Lung (tissue), 12 donors: ENCODE data around the gene BST2. TPM values are rescaled to one million over a fixed set of nuclear protein-coding genes. Genes with fewer than 3 reads are reported as not detected.

Experiments
- ATAC-seq: fragments of 200-7000 bp; cut with Tn5 transposase; one replicate; pipeline ENCODE4 v1.9.1; 2020; ENCODE audit warnings: moderate number of reproducible peaks; ENCODE audit not compliant: insufficient read depth, low FRiP score
- DNase-seq, 3 donors: peaks; one replicate each; pipeline ENCODE4 v3.0.0-alpha.2; 2013 to 2017
- H3K27ac ChIP-seq, 2 donors: one replicate each; pipeline ENCODE4 v1.5.1; 2013; ENCODE audit warnings: mild to moderate bottlenecking in 2 of 2, moderate library complexity in 2 of 2, control low read depth in 1 of 2, inconsistent platforms in 1 of 2, low read depth in 1 of 2, low read length in 1 of 2
- H3K27me3 ChIP-seq, 3 donors: one replicate each; pipeline ENCODE4 v1.5.1; 2013; ENCODE audit warnings: low read length in 2 of 3; ENCODE audit not compliant: control insufficient read depth in 3 of 3, insufficient read depth in 3 of 3
- H3K36me3 ChIP-seq, 4 donors: one replicate each; pipeline ENCODE4 v1.5.1; 2013; ENCODE audit warnings: low read length in 4 of 4, mild to moderate bottlenecking in 1 of 4, moderate library complexity in 1 of 4; ENCODE audit not compliant: control insufficient read depth in 4 of 4, insufficient read depth in 4 of 4
- H3K4me1 ChIP-seq, 5 donors: one replicate each; pipeline ENCODE4 v1.5.1; 2013; ENCODE audit warnings: low read length in 5 of 5, mild to moderate bottlenecking in 2 of 5, moderate library complexity in 1 of 5; ENCODE audit not compliant: control insufficient read depth in 5 of 5, insufficient read depth in 5 of 5
- H3K4me3 ChIP-seq: one replicate; pipeline ENCODE4 v1.5.1; 2013; ENCODE audit warnings: mild to moderate bottlenecking, control low read depth, moderate library complexity
- H3K9ac ChIP-seq, 2 donors: one replicate each; pipeline ENCODE4 v1.5.1; 2013; ENCODE audit warnings: low read length in 2 of 2, control low read depth in 1 of 2; ENCODE audit not compliant: insufficient read depth in 1 of 2
- H3K9me3 ChIP-seq, 4 donors: one replicate each; pipeline ENCODE4 v1.5.1; 2013; ENCODE audit warnings: low read length in 3 of 4, mild to moderate bottlenecking in 1 of 4, moderate library complexity in 1 of 4; ENCODE audit not compliant: control insufficient read depth in 4 of 4, insufficient read depth in 3 of 4
- CTCF ChIP-seq: IDR thresholded peaks from 2 replicates; pipeline ENCODE4 v1.5.1; 2012; ENCODE audit warnings: mild to moderate bottlenecking; ENCODE audit errors: control extremely low read depth, extremely low read depth
- WGBS, 2 donors: extraction: QIAGEN DNeasy Blood & Tissue Kit; methylation state at CpG; one replicate each; pipeline ENCODE4 v1.1.7; 2013; 5-methylcytosine and 5-hydroxymethylcytosine counted together
- polyA plus RNA-seq, 2 donors: library from polyadenylated mRNA; stranded (reverse); fragments of 200-250 nt; gene quantifications; one replicate each; pipeline ENCODE4 v1.2.1, GENCODE V29; 2013
- total RNA-seq, 2 donors: library from RNA; depleted of rRNA in 1 of 2; stranded (reverse); fragments of >200 nt in 1 of 2; gene quantifications; one replicate each; pipeline ENCODE4 v1.2.1, GENCODE V29; 2014 to 2021
- donor health status: control.
- donor health status: control.
- donor health status: Bipolar disorder and iron deficiency.
- donor health status: healthy.
- donor health status: DM: yes; HTN: yes; CAD: no.

The BST2 gene
- total and polyA plus RNA-seq, 4 donors = 48.2 to 179 (median 60.5) TPM

GRCh38 chr19:17389288-17389687, 16.1 kb downstream of the BST2 start:
- Histone ChIP-seq H3K27me3 (peaks cover 0 to 9% (median 8%) of the 10 kb centered on the region in 3 donors), H3K9ac (no peak overlapping the region), H3K27ac (no peak overlapping the region), H3K9me3 (peaks cover 0 to 6% (median 0%) of the 10 kb centered on the region in 4 donors), H3K36me3 (no peaks in the 10 kb centered on the region), H3K4me3 (no peak overlapping the region), H3K4me1 (peaks cover 2 to 16% (median 3%) of the 10 kb centered on the region in 5 donors)
- no peak for TF ChIP-seq CTCF
- 55 to 74% methylated on average over 1 of the region's 1 CpG for WGBS, 2 donors
- no peak for DNase-seq
- no peak for ATAC-seq

DNA sequence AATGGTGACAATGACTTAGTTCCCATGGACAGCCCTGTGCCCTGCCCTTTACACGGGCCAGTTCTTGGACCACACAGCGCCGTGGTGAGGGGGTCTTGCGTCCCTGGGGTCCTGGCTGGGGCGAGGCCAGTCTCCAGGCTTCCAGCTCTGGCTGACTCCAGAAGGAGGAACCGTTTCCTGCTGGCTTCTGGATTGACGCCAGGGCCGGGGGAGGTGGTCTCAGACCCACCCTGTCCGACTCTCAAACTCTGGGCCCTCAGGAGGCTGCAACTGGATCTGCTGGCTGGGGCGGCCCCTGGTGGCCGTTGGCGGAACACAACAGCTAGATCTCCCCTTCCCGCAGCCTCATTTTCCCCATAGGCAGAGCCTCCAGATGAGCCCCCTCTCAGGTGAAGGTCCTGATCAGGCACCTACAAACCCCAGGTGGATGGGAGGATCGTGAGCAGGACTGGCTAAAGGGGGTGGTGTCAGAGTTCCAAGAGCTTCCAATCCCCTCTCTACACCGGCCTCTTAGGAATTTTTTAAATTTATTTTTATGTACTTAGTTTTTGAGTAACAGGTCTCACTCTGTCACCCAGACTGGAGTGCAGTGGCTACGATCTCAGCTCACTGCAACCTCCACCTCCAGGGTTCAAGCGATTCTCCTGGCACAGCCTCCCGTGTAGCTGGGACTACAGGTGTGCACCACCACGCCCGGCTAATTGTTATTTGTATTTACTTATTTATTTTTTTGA, 19.4 kb downstream of the BST2 start:
- H3K9ac ChIP-seq = no peak overlapping the region
- peaks cover 0 to 16% (median 0%) of the 10 kb centered on the region in 5 donors for H3K4me1 ChIP-seq
- H3K27ac ChIP-seq = no peak overlapping the region
- no peaks in the 10 kb centered on the region for H3K36me3 ChIP-seq
- peak; percentile 83 for TF ChIP-seq CTCF
- H3K27me3 ChIP-seq = no peaks in the 10 kb centered on the region
- no peak overlapping the region for H3K4me3 ChIP-seq
- DNase-seq = peak; percentile 84 to 87 (median 87)
- peaks cover 0 to 6% (median 0%) of the 10 kb centered on the region in 4 donors for H3K9me3 ChIP-seq
- ATAC-seq = no peak
- 34 to 42% methylated on average over 20 of the region's 20 CpGs for WGBS, 2 donors

DNA sequence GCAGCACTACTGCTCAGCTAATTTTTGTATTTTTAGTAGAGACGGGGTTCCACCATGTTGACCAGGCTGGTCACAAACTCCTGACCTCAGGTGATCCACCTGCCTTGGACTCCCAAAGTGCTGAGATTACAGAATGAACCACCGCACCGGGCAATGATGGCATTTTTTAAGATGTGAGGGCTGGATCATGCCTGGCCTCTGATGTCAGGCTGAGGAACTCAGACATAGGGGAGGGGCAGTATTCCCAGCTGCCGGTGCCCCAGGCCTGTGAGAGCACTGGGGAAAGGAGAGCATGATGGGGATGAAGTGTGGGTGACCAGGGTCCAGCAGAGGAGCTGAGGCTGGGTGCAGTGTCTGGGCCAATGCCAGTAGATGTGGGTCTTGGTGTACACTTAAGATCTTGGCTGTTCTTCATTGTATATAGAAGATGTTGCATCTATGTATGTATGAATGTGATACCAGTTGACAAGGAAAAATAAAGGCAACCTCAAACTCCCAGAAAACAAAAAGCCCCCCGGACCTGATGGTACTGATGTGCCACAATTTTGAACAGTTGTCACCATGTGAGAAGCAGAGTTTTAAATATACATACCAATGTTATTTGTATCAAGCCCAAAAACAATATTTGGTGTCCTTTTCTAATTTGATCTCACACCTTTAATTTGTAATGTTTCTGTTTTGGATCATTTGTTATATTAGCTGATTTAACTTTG, 24.8 kb downstream of the BST2 start:
- H3K4me1 ChIP-seq = peaks cover 0 to 14% (median 4%) of the 10 kb centered on the region in 5 donors
- WGBS, 2 donors = 95 to 97% methylated on average over 5 of the region's 5 CpGs
- DNase-seq (no peak), ATAC-seq (no peak)
- H3K9ac ChIP-seq = no peak overlapping the region
- TF ChIP-seq CTCF = no peak
- no peak overlapping the region for H3K4me3 ChIP-seq
- no peak overlapping the region for H3K27ac ChIP-seq
- H3K36me3 ChIP-seq = no peaks in the 10 kb centered on the region
- no peaks in the 10 kb centered on the region for H3K27me3 ChIP-seq
- H3K9me3 ChIP-seq = peaks cover 0 to 1% (median 0%) of the 10 kb centered on the region in 4 donors
